Sigmoid colon (tissue), 4 donors: ENCODE data around the gene GTF2IRD1.

ENCODE experiments used
- EP300 ChIP-seq, 4 donors: sonication (generic); formaldehyde crosslinking; IDR thresholded peaks; one replicate each; pipeline ENCODE4 v1.6.1; 2017; ENCODE audit warnings: antibody characterized with exemption in 4 of 4
- POLR2A ChIP-seq, 2 donors: fragments of 450-650 bp; IDR thresholded peaks; one replicate each; pipeline ENCODE4 v1.6.1; 2016; ENCODE audit warnings: antibody characterized with exemption in 2 of 2, mild to moderate bottlenecking in 2 of 2, moderate library complexity in 2 of 2
- POLR2AphosphoS5 ChIP-seq, 4 donors: sonication (generic); formaldehyde crosslinking; IDR thresholded peaks; one replicate each; pipeline ENCODE4 v1.6.1; 2017; ENCODE audit warnings: antibody characterized with exemption in 4 of 4
- TF ChIP-seq, protein P1 (sequence below), 4 experiments: fragments of 450-650 bp in 3 of 4; fragments of 200-600 bp in 1 of 4; IDR thresholded peaks; one replicate each; pipeline ENCODE4 v1.5.1; 2016 to 2019; ENCODE audit warnings: antibody characterized with exemption in 4 of 4, mild to moderate bottlenecking in 3 of 4, moderate library complexity in 2 of 4

DNA sequence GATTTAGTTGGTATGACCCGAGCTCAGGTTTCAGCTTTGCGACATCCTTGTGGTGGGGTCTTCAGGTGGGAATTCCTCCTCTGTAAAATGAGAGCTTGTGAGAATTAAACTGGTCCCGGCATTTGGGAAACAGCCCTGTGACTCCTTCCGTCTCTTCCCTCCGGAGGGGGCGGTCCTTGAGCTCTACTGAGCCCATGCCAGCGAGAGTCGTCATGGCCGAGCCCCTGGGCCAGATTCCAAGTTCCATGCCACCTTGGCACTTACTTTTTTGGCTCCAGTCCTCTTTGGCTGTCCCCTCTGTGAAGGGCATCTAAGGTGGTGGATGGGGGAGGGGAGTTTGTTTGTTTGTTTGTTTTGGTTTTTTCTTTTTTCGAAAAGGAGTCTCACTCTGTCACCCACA, 47.6 kb downstream of the GTF2IRD1 start:
- TF ChIP-seq EP300 (IDR thresholded peaks at IDR 0.05) = peak; percentile 23 to 84 (median 48)
- TF ChIP-seq, protein P1, sequence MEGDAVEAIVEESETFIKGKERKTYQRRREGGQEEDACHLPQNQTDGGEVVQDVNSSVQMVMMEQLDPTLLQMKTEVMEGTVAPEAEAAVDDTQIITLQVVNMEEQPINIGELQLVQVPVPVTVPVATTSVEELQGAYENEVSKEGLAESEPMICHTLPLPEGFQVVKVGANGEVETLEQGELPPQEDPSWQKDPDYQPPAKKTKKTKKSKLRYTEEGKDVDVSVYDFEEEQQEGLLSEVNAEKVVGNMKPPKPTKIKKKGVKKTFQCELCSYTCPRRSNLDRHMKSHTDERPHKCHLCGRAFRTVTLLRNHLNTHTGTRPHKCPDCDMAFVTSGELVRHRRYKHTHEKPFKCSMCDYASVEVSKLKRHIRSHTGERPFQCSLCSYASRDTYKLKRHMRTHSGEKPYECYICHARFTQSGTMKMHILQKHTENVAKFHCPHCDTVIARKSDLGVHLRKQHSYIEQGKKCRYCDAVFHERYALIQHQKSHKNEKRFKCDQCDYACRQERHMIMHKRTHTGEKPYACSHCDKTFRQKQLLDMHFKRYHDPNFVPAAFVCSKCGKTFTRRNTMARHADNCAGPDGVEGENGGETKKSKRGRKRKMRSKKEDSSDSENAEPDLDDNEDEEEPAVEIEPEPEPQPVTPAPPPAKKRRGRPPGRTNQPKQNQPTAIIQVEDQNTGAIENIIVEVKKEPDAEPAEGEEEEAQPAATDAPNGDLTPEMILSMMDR (IDR thresholded peaks at IDR 0.05) = no peak
- peak in 3 of 4 donors; percentile 15 to 69 (median 57) for TF ChIP-seq POLR2AphosphoS5 (IDR thresholded peaks at IDR 0.05)
- TF ChIP-seq POLR2A (IDR thresholded peaks at IDR 0.05) = no peak
